ENCODE data around the gene PRX. TPM values are rescaled to one million over a fixed set of nuclear protein-coding genes. Genes with fewer than 3 reads are reported as not detected.

PRX gene
- total and polyA plus RNA-seq, 2 of the 4 experiments (the other 2 are of a cell fraction) = 0.90 to 1.7 TPM

GRCh38 chr19:40415768-40416167 is 2.6 kb upstream of the PRX start:
- POLR2A ChIA-PET (ENCODE audit: unreplicated experiment) = no interaction called here

More at GRCh38 chr19:40415768-40416167, 2.6 kb upstream of the PRX start:
- H3K18ac ChIP-seq (ENCODE audit: low read depth, low read length) = no peak overlapping the region
- dilution Hi-C loops (cut with HindIII; ENCODE audit: low sequenced_read_pairs, unreplicated experiment) (no loop called here), intact Hi-C loops (cut with micrococcal nuclease) (no loop called here), in situ Hi-C loops (cut with MboI; ENCODE audit: low sequenced_read_pairs) (no loop called here)
- H3K9me3 ChIP-seq (ENCODE audit: control insufficient read depth, insufficient read depth, low read length) = no peaks in the 10 kb centered on the region
- H3K9ac ChIP-seq (ENCODE audit: low read depth, low read length) = no peak overlapping the region
- H3K14ac ChIP-seq (replicated peaks; ENCODE audit: low read depth, low read length) = no peak overlapping the region
- H3K79me1 ChIP-seq (ENCODE audit: low read depth in 1 of 2, low read length in 2 of 2) = peaks cover 0 to 4% of the 10 kb centered on the region in 2 experiments; a peak in 1 of 4 replicates
- peak overlapping the region; percentile 24; the same call in 1 of the 2 replicates for H3K23ac ChIP-seq (ENCODE audit: low read depth, low read length)
- no peak overlapping the region; the same call in 1 of the 2 replicates for H2BK120ac ChIP-seq (ENCODE audit: low read depth, low read length)
- peaks cover 9% of the 10 kb centered on the region for H3K9me1 ChIP-seq (ENCODE audit: insufficient read depth, low read length)
- peaks cover 7% of the 10 kb centered on the region for H3K4me1 ChIP-seq (ENCODE audit: control insufficient read depth, insufficient read depth, low read length)
- no peak overlapping the region for H2BK20ac ChIP-seq (ENCODE audit: low read depth, low read length)
- CTCF ChIA-PET = no interaction called here
- H4K20me1 ChIP-seq (ENCODE audit: insufficient read depth, low read length) = no peaks in the 10 kb centered on the region
- no peak overlapping the region for H3K4me3 ChIP-seq (ENCODE audit: insufficient read depth, low read depth, low read length)
- TF ChIP-seq RFX5 (IDR thresholded peaks at IDR 0.05; ENCODE audit: low read depth, low read length) = no peak
- TF ChIP-seq CTCF (conservative IDR thresholded peaks at IDR 0.05; ENCODE audit: low read depth, low read length) = no peak
- no peak for TF ChIP-seq MXI1 (IDR thresholded peaks at IDR 0.05; ENCODE audit: borderline replicate concordance, low read depth, low read length)
- no peak for TF ChIP-seq ELK1 (IDR thresholded peaks at IDR 0.05; ENCODE audit: borderline replicate concordance, low read depth, low read length)
- peak overlapping the region; percentile 48 for H2AK9ac ChIP-seq (replicated peaks; ENCODE audit: low read depth, low read length, poor library complexity)
- no peak overlapping the region for H3K4me2 ChIP-seq (ENCODE audit: low read depth, low read length)
- no peak overlapping the region for H4K5ac ChIP-seq (ENCODE audit: low read depth, low read length)
- H2AK5ac ChIP-seq (ENCODE audit: low read depth, low read length) = 0 out of 2 replicates have a peak overlapping the region, but pooled peaks have one; percentile 73
- BruUV-seq (replicated peaks) = no TSS peak
- H3K36me3 ChIP-seq (ENCODE audit: control insufficient read depth, insufficient read depth, low read length) = no peaks in the 10 kb centered on the region
- H2BK15ac ChIP-seq (ENCODE audit: low read depth, low read length) = no peak overlapping the region
- 100% methylated on average over 1 of the region's 2 CpGs; no CpG with 5 or more reads in 1 of the 2 experiments for WGBS, 2 experiments (ENCODE audit: extremely low coverage in 2 of 2, insufficient read length in 1 of 2)
- H3K27ac ChIP-seq (ENCODE audit: insufficient read depth, low read length) = no peak overlapping the region
- no peak overlapping the region for H2BK5ac ChIP-seq (ENCODE audit: low read depth, low read length, poor library complexity, severe bottlenecking)
- no peak overlapping the region for H3K56ac ChIP-seq (ENCODE audit: extremely low read depth, insufficient read depth, low read length)
- H3K4ac ChIP-seq (ENCODE audit: low read depth, low read length) = no peak overlapping the region
- H4K8ac ChIP-seq (ENCODE audit: low read depth in 2 of 2, low read length in 2 of 2) = no peak overlapping the region
- DNase-seq (no peak), ATAC-seq (ENCODE audit: low read depth) (no peak)
- peak overlapping the region; percentile 24; the same call in 1 of the 2 replicates for H4K91ac ChIP-seq (ENCODE audit: insufficient read depth, low read depth, low read length)
- H3K27me3 ChIP-seq (ENCODE audit: control insufficient read depth, insufficient read depth, low read length) = no peaks in the 10 kb centered on the region
- H2AFZ ChIP-seq (replicated peaks; ENCODE audit: low read length, poor library complexity) = no peak overlapping the region
